ENCODE data around the gene SYT17. TPM values are rescaled to one million over a fixed set of nuclear protein-coding genes. Genes with fewer than 3 reads are reported as not detected.

SYT17 gene
- total and polyA plus RNA-seq, 8 donors: 2.9 to 37.1 (median 10.7) TPM

DNA sequence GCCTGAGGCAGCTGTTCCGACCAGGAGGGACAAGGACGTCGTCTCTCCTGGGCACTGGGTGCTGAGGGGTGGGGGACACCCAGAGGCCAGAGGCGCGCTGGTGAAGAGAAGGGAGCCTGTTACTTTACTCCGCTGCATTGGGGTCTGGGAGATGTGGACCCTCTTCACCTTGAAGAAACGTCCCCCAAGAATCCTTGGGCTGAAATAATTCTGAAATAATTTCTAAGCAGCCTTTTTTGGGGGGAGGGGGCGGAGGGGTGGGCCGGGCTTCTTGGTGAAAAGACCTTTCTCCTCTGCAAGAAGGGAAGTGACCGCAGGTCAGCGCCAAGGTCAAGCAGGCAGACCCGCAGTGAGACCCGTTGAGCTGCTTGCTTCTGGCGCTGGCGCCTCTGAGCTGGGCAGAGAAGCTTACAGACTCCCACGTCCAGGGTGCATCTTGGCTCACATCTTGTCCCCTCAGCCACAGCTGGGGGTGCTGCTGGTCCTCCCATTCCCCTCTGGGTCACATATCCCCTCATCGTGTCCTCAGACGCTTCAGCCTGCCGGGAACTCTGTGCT, 1.1 kb downstream of the SYT17 start:
- Histone ChIP-seq H3K9me3 (no peaks in the 10 kb centered on the region), H3K4me3 (peak overlapping the region; percentile 56 to 90 (median 76)), H3K27me3 (peaks cover 0 to 33% (median 21%) of the 10 kb centered on the region in 3 donors), H3K4me1 (peaks cover 10 to 39% (median 24%) of the 10 kb centered on the region in 4 donors), H3K36me3 (peaks cover 0 to 6% (median 0%) of the 10 kb centered on the region in 4 donors), H3K27ac (peak overlapping the region in 4 of 5 donors; percentile 48 to 82 (median 76))
- TF ChIP-seq, protein P1, sequence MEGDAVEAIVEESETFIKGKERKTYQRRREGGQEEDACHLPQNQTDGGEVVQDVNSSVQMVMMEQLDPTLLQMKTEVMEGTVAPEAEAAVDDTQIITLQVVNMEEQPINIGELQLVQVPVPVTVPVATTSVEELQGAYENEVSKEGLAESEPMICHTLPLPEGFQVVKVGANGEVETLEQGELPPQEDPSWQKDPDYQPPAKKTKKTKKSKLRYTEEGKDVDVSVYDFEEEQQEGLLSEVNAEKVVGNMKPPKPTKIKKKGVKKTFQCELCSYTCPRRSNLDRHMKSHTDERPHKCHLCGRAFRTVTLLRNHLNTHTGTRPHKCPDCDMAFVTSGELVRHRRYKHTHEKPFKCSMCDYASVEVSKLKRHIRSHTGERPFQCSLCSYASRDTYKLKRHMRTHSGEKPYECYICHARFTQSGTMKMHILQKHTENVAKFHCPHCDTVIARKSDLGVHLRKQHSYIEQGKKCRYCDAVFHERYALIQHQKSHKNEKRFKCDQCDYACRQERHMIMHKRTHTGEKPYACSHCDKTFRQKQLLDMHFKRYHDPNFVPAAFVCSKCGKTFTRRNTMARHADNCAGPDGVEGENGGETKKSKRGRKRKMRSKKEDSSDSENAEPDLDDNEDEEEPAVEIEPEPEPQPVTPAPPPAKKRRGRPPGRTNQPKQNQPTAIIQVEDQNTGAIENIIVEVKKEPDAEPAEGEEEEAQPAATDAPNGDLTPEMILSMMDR (IDR thresholded peaks at IDR 0.05): no peak
- 20 to 31% (median 25%) methylated on average over 6 to 19 of the region's 19 CpGs for WGBS, 5 donors
- DNase-seq: peak in 1 of 2 donors; percentile 23
- intact Hi-C loops (cut with DNase I; ENCODE audit: low total_unique reads): loop anchor here (5.0 to 10.0 kb wide), 2 partner anchors 82 to 206 kb away; no protein-coding TSS in a partner anchor

DNA sequence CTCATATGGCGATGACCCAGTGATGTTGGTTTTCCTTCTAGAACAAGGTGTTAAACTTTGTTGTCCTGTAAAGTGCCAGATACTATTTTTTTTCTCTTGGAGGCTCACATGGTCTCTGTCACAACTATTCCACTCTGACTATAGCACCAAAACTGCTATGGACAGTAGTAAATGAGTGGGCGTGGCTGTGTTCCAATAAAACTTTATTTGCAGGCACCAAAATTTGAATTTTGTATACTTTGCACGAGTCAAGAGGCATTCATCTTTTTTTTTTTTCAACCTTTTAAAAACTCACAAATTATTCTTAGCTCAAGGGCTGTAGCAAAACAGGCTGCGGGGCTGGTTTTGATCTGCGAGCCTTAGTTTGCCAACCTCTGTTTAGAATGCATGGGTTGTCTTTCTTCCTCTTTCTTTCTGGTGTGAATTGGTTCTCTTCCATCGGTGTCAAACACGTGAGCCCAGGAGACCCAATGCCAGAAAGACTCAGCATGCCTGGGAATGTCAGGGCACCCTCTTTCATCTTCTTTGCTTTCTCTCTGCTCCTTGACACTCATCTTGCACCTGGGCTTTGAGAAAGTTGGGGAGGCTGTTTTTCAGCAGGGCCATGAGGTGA, 2.1 kb downstream of the SYT17 start:
- TF ChIP-seq EP300 (IDR thresholded peaks at IDR 0.05) (no peak), POLR2A (IDR thresholded peaks at IDR 0.05) (no peak), POLR2AphosphoS5 (IDR thresholded peaks at IDR 0.05) (no peak)
- TF ChIP-seq, protein P1 (IDR thresholded peaks at IDR 0.05): no peak
- Histone ChIP-seq H3K9me3 (no peaks in the 10 kb centered on the region), H3K36me3 (peaks cover 0 to 9% (median 0%) of the 10 kb centered on the region in 4 donors), H3K4me3 (no peak overlapping the region), H3K4me1 (peaks cover 10 to 39% (median 24%) of the 10 kb centered on the region in 4 donors), H3K27ac (peak overlapping the region in 1 of 5 donors; percentile 76), H3K27me3 (peaks cover 0 to 33% (median 21%) of the 10 kb centered on the region in 3 donors)
- intact Hi-C loops (cut with DNase I; ENCODE audit: low total_unique reads): no loop called here
- DNase-seq: no peak
- 73 to 91% (median 80%) methylated on average over 7 of the region's 7 CpGs for WGBS, 5 donors

DNA sequence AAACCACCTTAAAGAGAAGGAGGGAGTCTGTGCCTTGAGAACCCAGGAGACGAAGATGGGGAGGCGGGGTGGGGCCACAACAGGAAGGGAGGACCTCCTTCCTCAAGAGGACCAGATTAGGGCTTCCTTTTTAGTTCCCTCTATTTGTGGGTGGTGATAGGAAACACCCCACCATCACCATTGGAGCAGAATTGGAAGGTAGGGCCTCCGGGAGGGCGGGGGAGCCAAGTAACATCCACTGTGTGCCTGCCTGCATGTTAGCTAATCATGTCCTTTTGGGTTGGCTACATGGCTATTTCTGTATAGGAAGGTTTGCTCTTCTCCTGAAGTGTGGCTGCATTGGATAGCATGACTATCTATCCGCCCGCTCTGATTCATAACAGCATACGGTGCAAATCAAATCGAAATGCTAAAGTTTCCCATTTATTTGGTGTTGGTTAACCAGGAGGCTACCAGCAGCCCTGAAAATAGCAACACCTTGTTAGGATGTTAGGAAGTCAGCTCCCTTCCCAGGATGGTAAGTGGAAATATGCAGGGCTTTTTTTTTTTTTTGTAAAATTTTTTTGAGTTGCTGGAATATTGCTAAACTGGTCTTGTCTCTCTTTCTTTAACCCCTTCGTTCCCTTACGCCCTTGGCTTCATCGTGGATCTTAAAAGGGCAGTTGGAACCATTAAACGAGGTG, 4.2 kb downstream of the SYT17 start:
- Histone ChIP-seq H3K27ac (no peak overlapping the region), H3K4me3 (no peak overlapping the region), H3K4me1 (peaks cover 9 to 42% (median 24%) of the 10 kb centered on the region in 4 donors), H3K9me3 (no peaks in the 10 kb centered on the region), H3K36me3 (peaks cover 0 to 9% (median 0%) of the 10 kb centered on the region in 4 donors), H3K27me3 (peaks cover 0 to 27% (median 21%) of the 10 kb centered on the region in 3 donors)
- TF ChIP-seq, protein P1 (IDR thresholded peaks at IDR 0.05): no peak
- TF ChIP-seq POLR2A (IDR thresholded peaks at IDR 0.05) (no peak), POLR2AphosphoS5 (IDR thresholded peaks at IDR 0.05) (no peak), EP300 (IDR thresholded peaks at IDR 0.05) (no peak)
- DNase-seq: no peak
- intact Hi-C loops (cut with DNase I; ENCODE audit: low total_unique reads): no loop called here
- 78 to 86% (median 85%) methylated on average over 12 of the region's 12 CpGs for WGBS, 5 donors

DNA sequence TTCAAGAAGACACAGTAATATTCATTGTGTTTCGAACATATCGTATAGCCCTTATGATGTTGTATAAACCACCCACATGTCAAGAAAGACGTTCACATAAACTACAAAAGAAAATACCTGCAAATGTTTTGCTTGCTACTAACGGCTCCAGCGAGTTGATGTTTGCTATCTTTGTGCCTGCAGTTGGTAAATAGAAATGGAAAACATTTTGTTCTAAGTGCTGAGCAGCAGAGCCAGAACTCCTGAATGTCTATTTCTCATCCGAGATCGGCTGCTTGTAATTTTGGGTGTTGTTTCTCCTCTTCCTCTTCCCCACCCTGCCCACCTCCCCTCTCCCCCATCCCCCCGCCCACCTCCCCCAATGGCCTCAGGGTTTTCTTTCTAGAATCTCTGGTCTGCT, 5.0 kb downstream of the SYT17 start:
- Histone ChIP-seq H3K27me3 (peaks cover 0 to 20% (median 16%) of the 10 kb centered on the region in 3 donors), H3K4me3 (no peak overlapping the region), H3K4me1 (peaks cover under 1 to 35% (median 17%) of the 10 kb centered on the region in 4 donors), H3K36me3 (peaks cover 0 to 9% (median 0%) of the 10 kb centered on the region in 4 donors), H3K9me3 (no peaks in the 10 kb centered on the region), H3K27ac (no peak overlapping the region)
- DNase-seq: no peak
- TF ChIP-seq, protein P1 (IDR thresholded peaks at IDR 0.05): no peak
- TF ChIP-seq EP300 (IDR thresholded peaks at IDR 0.05) (no peak), POLR2AphosphoS5 (IDR thresholded peaks at IDR 0.05) (no peak), POLR2A (IDR thresholded peaks at IDR 0.05) (no peak)
- 44 to 70% (median 54%) methylated on average over 8 of the region's 8 CpGs for WGBS, 5 donors
- intact Hi-C loops (cut with DNase I; ENCODE audit: low total_unique reads): no loop called here
